GM12865 (cell line): Measurements from ENCODE around the gene STK24.

Experiments used
- DNase-seq: peaks from one replicate; pipeline ENCODE4 v3.0.0; 2010; ENCODE audit warnings: low read depth
- H3K4me3 ChIP-seq: 2 replicates; pipeline ENCODE4 v1.5.1; 2011; ENCODE audit warnings: mild to moderate bottlenecking, low read depth, low read length, control low read depth
- CTCF ChIP-seq: IDR thresholded peaks from 2 replicates; pipeline ENCODE4 v1.5.1; 2011; ENCODE audit warnings: low read length, control low read depth, low read depth, inconsistent platforms; ENCODE audit not compliant: insufficient read depth; ENCODE audit errors: missing control alignments

STK24 gene

GRCh38 chr13:98586400-98587345 is 9.8 kb upstream of the STK24 start:
- H3K4me3 ChIP-seq: no peak overlapping the region
- DNase-seq: no peak
- no peak for TF ChIP-seq CTCF

GRCh38 chr13:98585946-98586345 is 9.0 kb upstream of the STK24 start:
- no peak for TF ChIP-seq CTCF
- no peak overlapping the region for H3K4me3 ChIP-seq
- no peak for DNase-seq

GRCh38 chr13:98585398-98585754 is 8.5 kb upstream of the STK24 start:
- DNase-seq: no peak
- H3K4me3 ChIP-seq: no peak overlapping the region
- no peak for TF ChIP-seq CTCF

GRCh38 chr13:98584668-98585397 is 7.9 kb upstream of the STK24 start:
- DNase-seq: no peak
- H3K4me3 ChIP-seq: no peak overlapping the region
- TF ChIP-seq CTCF: no peak

- no peak for TF ChIP-seq CTCF
- H3K4me3 ChIP-seq: no peak overlapping the region
- no peak for DNase-seq
Observed at GRCh38 chr13:98582947-98583346, 6.0 kb upstream of the STK24 start.

- no peak for DNase-seq
- no peak overlapping the region for H3K4me3 ChIP-seq
- no peak for TF ChIP-seq CTCF
Observed at GRCh38 chr13:98581971-98582702, 5.2 kb upstream of the STK24 start.
